Mucosa of gallbladder (tissue), 1 donor: Measurements from ENCODE around the gene AP4S1. TPM values are rescaled to one million over a fixed set of nuclear protein-coding genes. Genes with fewer than 3 reads are reported as not detected.

Experiments
- DNase-seq: peaks from one replicate; pipeline ENCODE4 v3.0.0-alpha.2; 2020; ENCODE audit warnings: low spot score
- total RNA-seq: library from RNA; stranded (reverse); gene quantifications from one replicate; pipeline ENCODE4 v1.2.1, GENCODE V29; 2021
- donor health status: DM: no; HTN: no; CAD: no.

The AP4S1 gene
- total RNA-seq, 1 donor from 2014 or later: 7.5 TPM

DNA sequence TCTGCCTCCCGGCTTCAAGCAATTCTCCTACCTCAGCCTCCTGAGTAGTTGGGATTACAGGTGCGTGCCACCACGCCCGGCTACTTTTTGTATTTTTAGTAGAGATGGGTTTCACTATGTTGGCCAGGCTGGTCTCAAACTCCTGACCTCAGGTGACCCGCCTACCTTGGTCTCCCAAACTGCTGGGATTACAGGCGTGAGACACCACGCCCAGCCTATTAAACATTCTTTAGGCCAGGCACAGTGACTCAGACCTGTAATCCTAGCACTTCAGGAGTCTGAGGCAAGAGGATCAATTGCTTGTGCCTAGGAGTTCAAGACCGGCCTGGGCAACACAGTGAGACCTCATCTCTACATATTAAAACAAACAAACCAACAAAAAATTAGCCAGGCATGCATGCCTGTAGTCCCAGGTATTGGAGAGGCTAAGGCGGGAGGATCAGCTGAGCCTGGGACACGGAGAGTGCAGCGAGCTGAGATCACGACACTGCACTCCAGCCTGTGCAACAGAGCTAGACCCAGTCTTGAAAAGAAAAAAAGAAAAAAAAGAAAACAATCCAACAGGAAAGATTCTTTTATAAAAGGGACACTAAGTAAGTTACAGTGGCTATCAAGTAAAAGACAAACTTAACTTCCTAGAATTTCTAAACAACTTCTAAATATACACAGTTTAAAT is 111.9 kb downstream of the AP4S1 start:
- no peak for DNase-seq

- no peak for DNase-seq
Measured at GRCh38 chr14:31138301-31138700, 112.9 kb downstream of the AP4S1 start.

- DNase-seq: no peak
Measured at GRCh38 chr14:31139301-31139847, 113.9 kb downstream of the AP4S1 start.

DNA sequence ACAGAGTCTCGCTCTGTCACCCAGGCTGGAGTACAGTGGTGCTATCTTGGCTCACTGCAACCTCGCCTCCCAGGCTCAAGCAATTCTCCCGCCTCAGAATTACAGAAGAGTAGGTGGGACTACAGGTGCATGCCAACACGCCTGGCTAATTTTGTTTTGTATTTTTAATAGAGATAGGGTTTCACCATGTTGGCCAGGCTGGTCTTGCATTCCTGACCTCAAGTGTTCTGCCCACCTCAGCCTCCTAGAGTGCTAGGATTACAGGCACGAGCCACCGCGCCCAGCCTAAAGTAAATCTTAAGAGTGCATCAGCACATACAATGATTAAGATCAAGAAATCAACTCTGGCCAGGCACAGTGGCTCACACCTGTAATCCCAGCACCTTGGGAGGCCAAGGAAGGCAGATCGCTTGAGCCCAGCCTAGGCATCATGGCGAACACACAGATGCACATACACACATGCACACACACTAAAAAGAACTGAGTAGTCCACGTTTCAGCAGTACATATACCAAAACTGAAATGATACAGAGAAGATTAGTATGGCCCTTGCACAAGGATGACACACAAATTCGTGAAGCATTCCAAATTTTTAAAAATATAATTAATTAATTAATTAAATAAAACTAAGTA is 117.1 kb downstream of the AP4S1 start:
- DNase-seq: no peak

Other genes with a start within 250 kb of the AP4S1 start
- gene COCH, start 151.1 kb upstream of the AP4S1 start, total RNA-seq: 0.37 TPM
- 33.9 TPM for gene STRN3, start 730 bp downstream of the AP4S1 start, total RNA-seq
- gene HECTD1, start 182.1 kb downstream of the AP4S1 start, total RNA-seq: 137 TPM